HepG2 (cell line): ENCODE results near the gene PRR14. TPM values are rescaled to one million over a fixed set of nuclear protein-coding genes. Genes with fewer than 3 reads are reported as not detected.
A peak's percentile ranks its signal among the peaks of the same experiment; 100 is the strongest.

Experiments
- ATF7 ChIP-seq, 2 experiments: fragments of 450-650 bp in 1 of 2; sonication (generic) in 1 of 2; formaldehyde crosslinking in 1 of 2; IDR thresholded peaks; 2 replicates each; pipeline versions ENCODE4 v1.4.0 to v1.6.1; 2016 to 2020; ENCODE audit warnings: antibody characterized with exemption in 1 of 2, mild to moderate bottlenecking in 1 of 2, missing genetic modification reagents in 1 of 2
- ELF3 ChIP-seq: IDR thresholded peaks from 2 replicates; pipeline ENCODE4 v1.6.1; 2016; ENCODE audit warnings: missing genetic modification reagents, missing compliant biosample characterization
- GABPB1 ChIP-seq: IDR thresholded peaks from 2 replicates; pipeline ENCODE4 v1.6.1; 2016; ENCODE audit warnings: mild to moderate bottlenecking, missing genetic modification reagents, moderate library complexity, missing compliant biosample characterization
- GTF2F1 ChIP-seq: fragments of 150-350 bp; IDR thresholded peaks from 2 replicates; pipeline ENCODE4 v1.6.1; 2014; ENCODE audit warnings: low read length
- HOXA5 ChIP-seq: sonication (generic); formaldehyde crosslinking; IDR thresholded peaks from 2 replicates; pipeline ENCODE4 v1.4.0; 2020; ENCODE audit warnings: missing genetic modification reagents
- KDM5A ChIP-seq: fragments of 200-600 bp; sonication (generic); IDR thresholded peaks from 2 replicates; pipeline ENCODE4 v1.7.0; 2018; ENCODE audit warnings: antibody characterized with exemption, mild to moderate bottlenecking, low read length, borderline replicate concordance
- MAX ChIP-seq: IDR thresholded peaks from 2 replicates; pipeline ENCODE4 v1.6.1; 2012; ENCODE audit warnings: inconsistent platforms
- SMAD1 ChIP-seq: sonication (generic); formaldehyde crosslinking; IDR thresholded peaks from 2 replicates; pipeline ENCODE4 v1.4.0; 2020; ENCODE audit warnings: missing genetic modification reagents, low read depth, mild to moderate bottlenecking, borderline replicate concordance
- SMARCC2 ChIP-seq: fragments of 450-650 bp; IDR thresholded peaks from 2 replicates; pipeline ENCODE4 v1.6.1; 2017; ENCODE audit warnings: antibody characterized with exemption, mild to moderate bottlenecking
- SNAPC2 ChIP-seq: sonication (generic); formaldehyde crosslinking; IDR thresholded peaks from 2 replicates; pipeline ENCODE4 v1.8.1; 2022; ENCODE audit warnings: mild to moderate bottlenecking, missing genetic modification reagents
- SRY ChIP-seq: sonication (generic); formaldehyde crosslinking; IDR thresholded peaks from 2 replicates; pipeline ENCODE4 v1.8.0; 2022; ENCODE audit warnings: mild to moderate bottlenecking, missing genetic modification reagents
- ZNF24 ChIP-seq: fragments of 450-650 bp; IDR thresholded peaks from 2 replicates; pipeline ENCODE4 v1.6.1; 2017; ENCODE audit warnings: antibody characterized with exemption, mild to moderate bottlenecking
- ZNF703 ChIP-seq: sonication (generic); formaldehyde crosslinking; IDR thresholded peaks from 2 replicates; pipeline ENCODE4 v1.5.1; 2020; ENCODE audit warnings: missing genetic modification reagents, mild to moderate bottlenecking, moderate library complexity, borderline replicate concordance
- ZNF841 ChIP-seq: sonication (generic); formaldehyde crosslinking; IDR thresholded peaks from 2 replicates; pipeline ENCODE4 v1.8.1; 2023; ENCODE audit warnings: missing genetic modification reagents, borderline replicate concordance
- polyA plus RNA-seq, 8 experiments: library from polyadenylated mRNA; depleted of rRNA in 3 of 8; stranded (reverse) in 7 of 8; unstranded in 1 of 8; fragments of >200 nt; fragmentation: Illumina TruSeq in 4 of 8; extraction: Trizol in 4 of 8; gene quantifications; 2 replicates each; pipeline versions ENCODE4 v1.2.1 to v1.2.3, GENCODE V29; 2011 to 2016; ENCODE audit warnings: low read depth in 4 of 8, missing spikeins in 1 of 8, mixed read lengths in 1 of 8; ENCODE audit not compliant: insufficient read depth in 1 of 8
- total RNA-seq, 5 experiments: library from RNA; depleted of rRNA; stranded (reverse); fragments of >200 nt; fragmentation: Illumina TruSeq; extraction: Trizol; gene quantifications; 2 replicates each; pipeline ENCODE4 v1.2.3, GENCODE V29; 2016; ENCODE audit warnings: low read depth in 1 of 5
- TF ChIP-seq, protein P1 (sequence below): IDR thresholded peaks from 2 replicates; pipeline ENCODE4 v1.6.1; 2016
- TF ChIP-seq, protein P2 (sequence below), 2 experiments: sonication (generic) in 1 of 2; formaldehyde crosslinking in 1 of 2; IDR thresholded peaks; 2 replicates each; pipeline versions ENCODE4 v1.5.1 to v1.6.1; 2011 to 2020; ENCODE audit warnings: borderline replicate concordance in 1 of 2, low read depth in 1 of 2, low read length in 1 of 2, mild to moderate bottlenecking in 1 of 2, missing genetic modification reagents in 1 of 2, moderate library complexity in 1 of 2
- TF ChIP-seq, protein P3 (sequence below): sonication (generic); formaldehyde crosslinking; IDR thresholded peaks from 2 replicates; pipeline ENCODE4 v1.8.1; 2023; ENCODE audit warnings: mild to moderate bottlenecking, moderate library complexity, missing genetic modification reagents
- TF ChIP-seq, protein P4 (sequence below): sonication (generic); formaldehyde crosslinking; IDR thresholded peaks from 2 replicates; pipeline ENCODE4 v1.4.0; 2020; ENCODE audit warnings: missing genetic modification reagents

Gene PRR14
- total and polyA plus RNA-seq, 2 of the 13 experiments (the other 11 are each of a cell fraction or from before 2014, with no cell fraction given) = 8.4 to 11.0 TPM

DNA sequence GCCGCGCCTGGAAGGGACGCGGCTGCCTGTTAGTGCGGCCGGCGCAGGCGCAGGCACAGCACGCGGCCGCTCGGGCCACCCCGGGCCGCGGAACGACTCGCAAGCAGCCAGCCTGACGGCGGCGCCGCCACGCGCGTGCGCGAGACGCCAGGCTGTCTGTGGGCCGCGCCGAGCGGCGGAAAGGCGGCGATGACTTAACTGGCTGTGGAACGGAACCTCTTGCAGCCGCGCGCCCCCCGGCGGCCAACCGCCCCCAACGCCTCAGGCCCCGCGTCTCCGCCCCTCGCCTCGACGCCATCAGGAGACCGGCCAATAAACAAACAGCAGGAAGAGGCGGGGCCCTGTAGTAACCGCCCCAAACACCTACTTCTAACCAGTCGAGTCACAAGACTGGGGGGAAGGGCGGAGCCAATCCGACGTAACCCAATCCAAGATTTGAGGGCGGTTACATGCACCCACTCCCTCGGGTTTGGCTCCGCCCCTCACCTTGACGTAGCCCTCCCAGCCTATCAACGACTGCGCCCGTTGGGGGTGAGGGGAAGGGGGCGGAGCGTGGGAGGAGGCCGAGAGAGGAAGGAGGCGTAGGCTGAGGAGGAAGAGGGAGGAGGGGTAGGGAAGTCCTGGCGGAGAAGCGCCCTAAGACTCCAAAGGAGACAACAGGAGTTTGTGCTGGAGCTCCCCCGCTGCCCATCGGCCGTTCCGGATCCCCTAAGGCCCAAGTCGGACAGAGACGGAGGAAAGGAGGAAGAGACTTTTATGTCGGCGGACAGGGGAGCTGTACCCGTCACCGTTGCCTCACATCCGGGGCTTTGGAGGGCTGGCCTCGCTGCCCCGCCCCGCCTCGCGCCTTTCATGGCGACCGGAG is 7.3 kb downstream of the PRR14 start, which contains the start of gene FBRS (continued):
- TF ChIP-seq, protein P1, sequence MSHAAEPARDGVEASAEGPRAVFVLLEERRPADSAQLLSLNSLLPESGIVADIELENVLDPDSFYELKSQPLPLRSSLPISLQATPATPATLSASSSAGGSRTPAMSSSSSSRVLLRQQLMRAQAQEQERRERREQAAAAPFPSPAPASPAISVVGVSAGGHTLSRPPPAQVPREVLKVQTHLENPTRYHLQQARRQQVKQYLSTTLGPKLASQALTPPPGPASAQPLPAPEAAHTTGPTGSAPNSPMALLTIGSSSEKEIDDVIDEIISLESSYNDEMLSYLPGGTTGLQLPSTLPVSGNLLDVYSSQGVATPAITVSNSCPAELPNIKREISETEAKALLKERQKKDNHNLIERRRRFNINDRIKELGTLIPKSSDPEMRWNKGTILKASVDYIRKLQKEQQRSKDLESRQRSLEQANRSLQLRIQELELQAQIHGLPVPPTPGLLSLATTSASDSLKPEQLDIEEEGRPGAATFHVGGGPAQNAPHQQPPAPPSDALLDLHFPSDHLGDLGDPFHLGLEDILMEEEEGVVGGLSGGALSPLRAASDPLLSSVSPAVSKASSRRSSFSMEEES (CRISPR knock-in tag) = peak; percentile 61; the same call in 1 of the 2 replicates
- TF ChIP-seq SMAD1 (CRISPR knock-in tag) = peak; percentile 98
- 0 out of 2 replicates have a peak, but pooled peaks have one; percentile 61 for TF ChIP-seq SNAPC2
- TF ChIP-seq GTF2F1 = no peak
- no peak for TF ChIP-seq ZNF703 (CRISPR knock-in tag)
- peak; percentile 54; the same call in 1 of the 2 replicates for TF ChIP-seq HOXA5
- TF ChIP-seq SRY (CRISPR knock-in tag) = no peak; the same call in none of the 2 replicates
- TF ChIP-seq, protein P2, sequence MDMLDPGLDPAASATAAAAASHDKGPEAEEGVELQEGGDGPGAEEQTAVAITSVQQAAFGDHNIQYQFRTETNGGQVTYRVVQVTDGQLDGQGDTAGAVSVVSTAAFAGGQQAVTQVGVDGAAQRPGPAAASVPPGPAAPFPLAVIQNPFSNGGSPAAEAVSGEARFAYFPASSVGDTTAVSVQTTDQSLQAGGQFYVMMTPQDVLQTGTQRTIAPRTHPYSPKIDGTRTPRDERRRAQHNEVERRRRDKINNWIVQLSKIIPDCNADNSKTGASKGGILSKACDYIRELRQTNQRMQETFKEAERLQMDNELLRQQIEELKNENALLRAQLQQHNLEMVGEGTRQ (IDR thresholded peaks at IDR 0.05; ENCODE audit: low read depth, low read length) = no peak
- TF ChIP-seq, protein P2 (CRISPR knock-in tag; IDR thresholded peaks at IDR 0.05; ENCODE audit: borderline replicate concordance) = 0 out of 2 replicates have a peak, but pooled peaks have one; percentile 77
- peak; percentile 92 for TF ChIP-seq MAX
- TF ChIP-seq, protein P3, sequence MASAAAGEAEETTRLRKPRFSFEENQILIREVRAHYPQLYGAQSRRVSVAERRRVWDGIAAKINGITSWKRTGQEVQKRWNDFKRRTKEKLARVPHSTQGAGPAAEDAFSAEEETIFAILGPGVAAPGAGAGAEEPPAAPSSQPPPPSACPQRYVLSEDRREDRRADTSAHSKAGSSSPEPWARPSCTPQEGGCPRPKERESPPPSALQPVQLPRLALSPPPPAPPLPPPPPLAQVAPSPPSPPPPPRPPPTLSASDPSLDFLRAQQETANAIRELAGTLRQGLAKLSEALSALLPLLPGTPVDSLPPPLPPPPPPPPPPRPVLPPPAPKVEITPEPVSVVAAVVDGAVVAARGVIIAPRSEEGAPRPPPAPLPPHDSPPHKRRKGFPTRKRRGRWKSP (CRISPR knock-in tag) = peak; percentile 87
- peak; percentile 36 for TF ChIP-seq ELF3
- TF ChIP-seq ZNF841 (CRISPR knock-in tag) = no peak
- TF ChIP-seq ATF7 (IDR thresholded peaks at IDR 0.05) = peak; percentile 45; the same call in 1 of the 2 replicates
- no peak; the same call in 1 of the 2 replicates for TF ChIP-seq ATF7 (CRISPR knock-in tag; IDR thresholded peaks at IDR 0.05)
- TF ChIP-seq ZNF24 = peak; percentile 74
- TF ChIP-seq, protein P4, sequence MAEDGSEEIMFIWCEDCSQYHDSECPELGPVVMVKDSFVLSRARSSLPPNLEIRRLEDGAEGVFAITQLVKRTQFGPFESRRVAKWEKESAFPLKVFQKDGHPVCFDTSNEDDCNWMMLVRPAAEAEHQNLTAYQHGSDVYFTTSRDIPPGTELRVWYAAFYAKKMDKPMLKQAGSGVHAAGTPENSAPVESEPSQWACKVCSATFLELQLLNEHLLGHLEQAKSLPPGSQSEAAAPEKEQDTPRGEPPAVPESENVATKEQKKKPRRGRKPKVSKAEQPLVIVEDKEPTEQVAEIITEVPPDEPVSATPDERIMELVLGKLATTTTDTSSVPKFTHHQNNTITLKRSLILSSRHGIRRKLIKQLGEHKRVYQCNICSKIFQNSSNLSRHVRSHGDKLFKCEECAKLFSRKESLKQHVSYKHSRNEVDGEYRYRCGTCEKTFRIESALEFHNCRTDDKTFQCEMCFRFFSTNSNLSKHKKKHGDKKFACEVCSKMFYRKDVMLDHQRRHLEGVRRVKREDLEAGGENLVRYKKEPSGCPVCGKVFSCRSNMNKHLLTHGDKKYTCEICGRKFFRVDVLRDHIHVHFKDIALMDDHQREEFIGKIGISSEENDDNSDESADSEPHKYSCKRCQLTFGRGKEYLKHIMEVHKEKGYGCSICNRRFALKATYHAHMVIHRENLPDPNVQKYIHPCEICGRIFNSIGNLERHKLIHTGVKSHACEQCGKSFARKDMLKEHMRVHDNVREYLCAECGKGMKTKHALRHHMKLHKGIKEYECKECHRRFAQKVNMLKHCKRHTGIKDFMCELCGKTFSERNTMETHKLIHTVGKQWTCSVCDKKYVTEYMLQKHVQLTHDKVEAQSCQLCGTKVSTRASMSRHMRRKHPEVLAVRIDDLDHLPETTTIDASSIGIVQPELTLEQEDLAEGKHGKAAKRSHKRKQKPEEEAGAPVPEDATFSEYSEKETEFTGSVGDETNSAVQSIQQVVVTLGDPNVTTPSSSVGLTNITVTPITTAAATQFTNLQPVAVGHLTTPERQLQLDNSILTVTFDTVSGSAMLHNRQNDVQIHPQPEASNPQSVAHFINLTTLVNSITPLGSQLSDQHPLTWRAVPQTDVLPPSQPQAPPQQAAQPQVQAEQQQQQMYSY (CRISPR knock-in tag) = peak; percentile 16; the same call in 1 of the 2 replicates
- peak; percentile 84; the same call in 1 of the 2 replicates for TF ChIP-seq KDM5A
- peak; percentile 87 for TF ChIP-seq GABPB1 (CRISPR knock-in tag)
- TF ChIP-seq SMARCC2 = 0 out of 2 replicates have a peak, but pooled peaks have one; percentile 7
